Measurements from ENCODE around the gene AKT3. TPM values are rescaled to one million over a fixed set of nuclear protein-coding genes. Genes with fewer than 3 reads are reported as not detected.
"Not testable (repeated sequence)": the region's sequence is repeated elsewhere in the genome, so short reads cannot be mapped to it uniquely, and the experiment has no call there.

The AKT3 gene
- total and polyA plus RNA-seq, 2 experiments from 2014 or later = 4.5 to 18.5 TPM

DNA sequence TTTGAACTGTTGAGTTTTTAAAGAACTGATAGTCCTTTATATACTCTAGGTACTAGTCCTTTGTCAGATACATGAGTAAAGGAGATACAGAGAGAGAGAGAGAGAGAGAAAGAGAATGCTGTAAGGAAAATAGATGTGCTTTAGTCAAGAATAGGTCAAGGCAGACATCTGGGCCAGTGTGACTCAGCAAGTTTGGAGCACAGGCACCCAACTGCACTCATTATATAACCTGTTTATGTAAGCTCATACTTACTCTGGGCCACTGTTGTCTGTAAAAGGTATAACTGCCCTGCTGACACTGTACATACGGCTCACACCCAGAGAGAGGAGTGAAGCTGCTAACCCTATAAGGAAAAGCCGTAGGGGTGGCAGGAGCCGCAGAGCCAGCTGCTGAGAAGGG lies 32.2 kb upstream of the AKT3 start:
- H3K4me2 ChIP-seq = no peak overlapping the region
- no peaks in the 10 kb centered on the region for H4K20me1 ChIP-seq (replicated peaks; ENCODE audit: insufficient read depth)
- no peak overlapping the region for H3K4me3 ChIP-seq
- no peak overlapping the region for H3K27ac ChIP-seq (ENCODE audit: low read depth)
- ATAC-seq = no peak
- H3K4me1 ChIP-seq (ENCODE audit: insufficient read depth) = no peaks in the 10 kb centered on the region
- Mint-ChIP-seq H3K36me3 (ENCODE audit: low read depth) (no peaks in the 10 kb centered on the region), H3K9me3 (no peaks in the 10 kb centered on the region; the same call in 2 of the 3 replicates), H3K27me3 (ENCODE audit: insufficient read depth, low read depth, poor library complexity) (peaks cover 5% of the 10 kb centered on the region), H3K27ac (no peak overlapping the region), H3K4me1 (no peaks in the 10 kb centered on the region), H3K4me3 (no peak overlapping the region)
- no peak for DNase-seq (ENCODE audit: low spot score)
- H3K79me2 ChIP-seq (replicated peaks; ENCODE audit: insufficient read depth) = no peaks in the 10 kb centered on the region
- H3K36me3 ChIP-seq (ENCODE audit: insufficient read depth) = no peaks in the 10 kb centered on the region
- H2AFZ ChIP-seq = peak overlapping the region; percentile 77; the same call in 1 of the 2 replicates
- 0 out of 2 replicates have a peak, but pooled peaks cover 6% of the 10 kb centered on the region for H3K9me2 ChIP-seq (ENCODE audit: insufficient read depth)
- no peaks in the 10 kb centered on the region for H3K27me3 ChIP-seq (ENCODE audit: insufficient read depth)
- TF ChIP-seq CREB1 (CRISPR knock-in tag; IDR thresholded peaks at IDR 0.05; ENCODE audit: low read depth) (no peak), NANOG (IDR thresholded peaks at IDR 0.05; ENCODE audit: borderline replicate concordance) (no peak), EZH2 (IDR thresholded peaks at IDR 0.05; ENCODE audit: low read depth, unreplicated experiment) (no peak)
- TF ChIP-seq, protein P1, sequence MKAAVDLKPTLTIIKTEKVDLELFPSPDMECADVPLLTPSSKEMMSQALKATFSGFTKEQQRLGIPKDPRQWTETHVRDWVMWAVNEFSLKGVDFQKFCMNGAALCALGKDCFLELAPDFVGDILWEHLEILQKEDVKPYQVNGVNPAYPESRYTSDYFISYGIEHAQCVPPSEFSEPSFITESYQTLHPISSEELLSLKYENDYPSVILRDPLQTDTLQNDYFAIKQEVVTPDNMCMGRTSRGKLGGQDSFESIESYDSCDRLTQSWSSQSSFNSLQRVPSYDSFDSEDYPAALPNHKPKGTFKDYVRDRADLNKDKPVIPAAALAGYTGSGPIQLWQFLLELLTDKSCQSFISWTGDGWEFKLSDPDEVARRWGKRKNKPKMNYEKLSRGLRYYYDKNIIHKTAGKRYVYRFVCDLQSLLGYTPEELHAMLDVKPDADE (IDR thresholded peaks at IDR 0.05) = no peak
- TF ChIP-seq, protein P2, sequence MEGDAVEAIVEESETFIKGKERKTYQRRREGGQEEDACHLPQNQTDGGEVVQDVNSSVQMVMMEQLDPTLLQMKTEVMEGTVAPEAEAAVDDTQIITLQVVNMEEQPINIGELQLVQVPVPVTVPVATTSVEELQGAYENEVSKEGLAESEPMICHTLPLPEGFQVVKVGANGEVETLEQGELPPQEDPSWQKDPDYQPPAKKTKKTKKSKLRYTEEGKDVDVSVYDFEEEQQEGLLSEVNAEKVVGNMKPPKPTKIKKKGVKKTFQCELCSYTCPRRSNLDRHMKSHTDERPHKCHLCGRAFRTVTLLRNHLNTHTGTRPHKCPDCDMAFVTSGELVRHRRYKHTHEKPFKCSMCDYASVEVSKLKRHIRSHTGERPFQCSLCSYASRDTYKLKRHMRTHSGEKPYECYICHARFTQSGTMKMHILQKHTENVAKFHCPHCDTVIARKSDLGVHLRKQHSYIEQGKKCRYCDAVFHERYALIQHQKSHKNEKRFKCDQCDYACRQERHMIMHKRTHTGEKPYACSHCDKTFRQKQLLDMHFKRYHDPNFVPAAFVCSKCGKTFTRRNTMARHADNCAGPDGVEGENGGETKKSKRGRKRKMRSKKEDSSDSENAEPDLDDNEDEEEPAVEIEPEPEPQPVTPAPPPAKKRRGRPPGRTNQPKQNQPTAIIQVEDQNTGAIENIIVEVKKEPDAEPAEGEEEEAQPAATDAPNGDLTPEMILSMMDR (conservative IDR thresholded peaks at IDR 0.05; ENCODE audit: low read depth in 2 of 2) = no peak
- no peaks in the 10 kb centered on the region for H3F3A ChIP-seq (replicated peaks; ENCODE audit: low read depth)

DNA sequence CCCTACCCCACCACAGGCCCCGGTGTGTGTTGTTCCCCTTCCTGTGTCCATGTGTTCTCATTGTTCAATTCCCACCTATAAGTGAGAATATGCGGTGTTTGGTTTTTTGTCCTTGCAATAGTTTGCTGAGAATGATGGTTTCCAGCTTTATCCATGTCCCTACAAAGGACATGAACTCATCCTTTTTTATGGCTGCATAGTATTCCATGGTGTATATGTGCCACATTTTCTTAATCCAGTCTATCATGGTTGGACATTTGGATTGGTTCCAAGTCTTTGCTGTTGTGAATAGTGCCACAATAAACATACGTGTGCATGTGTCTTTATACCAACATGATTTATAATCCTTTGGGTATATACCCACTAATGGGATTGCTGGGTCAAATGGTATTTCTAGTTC lies 27.0 kb upstream of the AKT3 start:
- not testable (repeated sequence) for H3K27me3 Mint-ChIP-seq (ENCODE audit: insufficient read depth, low read depth, poor library complexity); H3K4me3 Mint-ChIP-seq; H3K27ac ChIP-seq (ENCODE audit: low read depth); H3K4me2 ChIP-seq; H3K4me3 ChIP-seq; DNase-seq (ENCODE audit: low spot score); ATAC-seq; H3K36me3 Mint-ChIP-seq (ENCODE audit: low read depth); H3K27ac Mint-ChIP-seq; H3K9me2 ChIP-seq (ENCODE audit: insufficient read depth); H3K4me1 Mint-ChIP-seq; H3K4me1 ChIP-seq (ENCODE audit: insufficient read depth); H3K36me3 ChIP-seq (ENCODE audit: insufficient read depth); H4K20me1 ChIP-seq (replicated peaks; ENCODE audit: insufficient read depth); H3K79me2 ChIP-seq (replicated peaks; ENCODE audit: insufficient read depth); H3F3A ChIP-seq (replicated peaks; ENCODE audit: low read depth); H2AFZ ChIP-seq; H3K9me3 Mint-ChIP-seq; H3K27me3 ChIP-seq (ENCODE audit: insufficient read depth)

DNA sequence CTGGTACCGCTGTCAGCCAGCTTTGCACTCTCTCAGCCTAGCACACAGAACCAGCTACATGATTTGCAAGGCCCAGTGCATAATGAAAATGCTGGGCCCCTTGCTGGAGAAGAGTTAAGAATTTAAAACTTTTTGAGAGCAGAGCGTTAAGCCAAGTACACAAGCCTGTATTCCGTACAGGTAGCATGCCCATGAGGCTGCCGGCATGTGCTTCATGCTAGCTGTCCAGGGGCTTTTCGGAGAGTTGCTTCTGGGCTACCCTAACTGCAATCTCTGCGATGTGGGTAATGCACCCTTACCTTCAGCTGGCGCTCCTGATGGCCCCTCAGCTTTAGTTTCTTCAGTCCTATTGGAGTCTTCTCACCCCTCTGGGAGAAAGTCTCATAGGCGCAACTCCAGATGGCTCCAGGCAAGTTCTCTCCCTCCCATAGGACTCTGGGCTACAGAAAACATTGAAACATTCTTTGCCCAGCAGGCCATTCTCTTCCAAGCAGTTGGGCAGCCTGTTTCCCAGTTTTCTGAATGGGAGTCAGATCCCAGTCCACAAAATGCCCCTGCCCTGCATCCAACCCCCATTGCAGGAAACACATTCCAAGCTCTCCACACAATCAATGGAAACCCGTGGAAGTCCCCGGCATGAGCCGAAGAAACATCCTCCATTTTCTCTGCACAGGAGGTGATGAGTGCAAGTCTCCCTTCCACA lies 5.7 kb upstream of the AKT3 start:
- DNase-seq (ENCODE audit: low spot score) (peak; percentile 47), ATAC-seq (peak; percentile 62)
- H3F3A ChIP-seq (replicated peaks; ENCODE audit: low read depth) = no peaks in the 10 kb centered on the region
- H3K27ac Mint-ChIP-seq = no peak overlapping the region
- H3K36me3 Mint-ChIP-seq (ENCODE audit: low read depth) = no peaks in the 10 kb centered on the region; the same call in 2 of the 3 replicates
- H3K27me3 Mint-ChIP-seq (ENCODE audit: insufficient read depth, low read depth, poor library complexity) = peaks cover 6% of the 10 kb centered on the region
- no peaks in the 10 kb centered on the region for H4K20me1 ChIP-seq (replicated peaks; ENCODE audit: insufficient read depth)
- no peaks in the 10 kb centered on the region for H3K9me2 ChIP-seq (ENCODE audit: insufficient read depth)
- H3K4me1 ChIP-seq (ENCODE audit: insufficient read depth) = 0 out of 2 replicates have a peak, but pooled peaks cover 13% of the 10 kb centered on the region
- no peaks in the 10 kb centered on the region for H3K27me3 ChIP-seq (ENCODE audit: insufficient read depth)
- H2AFZ ChIP-seq = peak overlapping the region; percentile 61; the same call in 1 of the 2 replicates
- H3K4me2 ChIP-seq = no peak overlapping the region
- no peaks in the 10 kb centered on the region for H3K36me3 ChIP-seq (ENCODE audit: insufficient read depth)
- no peaks in the 10 kb centered on the region for H3K79me2 ChIP-seq (replicated peaks; ENCODE audit: insufficient read depth)
- H3K4me3 ChIP-seq = no peak overlapping the region
- no peak for TF ChIP-seq NANOG (IDR thresholded peaks at IDR 0.05; ENCODE audit: borderline replicate concordance)
- TF ChIP-seq, protein P3, sequence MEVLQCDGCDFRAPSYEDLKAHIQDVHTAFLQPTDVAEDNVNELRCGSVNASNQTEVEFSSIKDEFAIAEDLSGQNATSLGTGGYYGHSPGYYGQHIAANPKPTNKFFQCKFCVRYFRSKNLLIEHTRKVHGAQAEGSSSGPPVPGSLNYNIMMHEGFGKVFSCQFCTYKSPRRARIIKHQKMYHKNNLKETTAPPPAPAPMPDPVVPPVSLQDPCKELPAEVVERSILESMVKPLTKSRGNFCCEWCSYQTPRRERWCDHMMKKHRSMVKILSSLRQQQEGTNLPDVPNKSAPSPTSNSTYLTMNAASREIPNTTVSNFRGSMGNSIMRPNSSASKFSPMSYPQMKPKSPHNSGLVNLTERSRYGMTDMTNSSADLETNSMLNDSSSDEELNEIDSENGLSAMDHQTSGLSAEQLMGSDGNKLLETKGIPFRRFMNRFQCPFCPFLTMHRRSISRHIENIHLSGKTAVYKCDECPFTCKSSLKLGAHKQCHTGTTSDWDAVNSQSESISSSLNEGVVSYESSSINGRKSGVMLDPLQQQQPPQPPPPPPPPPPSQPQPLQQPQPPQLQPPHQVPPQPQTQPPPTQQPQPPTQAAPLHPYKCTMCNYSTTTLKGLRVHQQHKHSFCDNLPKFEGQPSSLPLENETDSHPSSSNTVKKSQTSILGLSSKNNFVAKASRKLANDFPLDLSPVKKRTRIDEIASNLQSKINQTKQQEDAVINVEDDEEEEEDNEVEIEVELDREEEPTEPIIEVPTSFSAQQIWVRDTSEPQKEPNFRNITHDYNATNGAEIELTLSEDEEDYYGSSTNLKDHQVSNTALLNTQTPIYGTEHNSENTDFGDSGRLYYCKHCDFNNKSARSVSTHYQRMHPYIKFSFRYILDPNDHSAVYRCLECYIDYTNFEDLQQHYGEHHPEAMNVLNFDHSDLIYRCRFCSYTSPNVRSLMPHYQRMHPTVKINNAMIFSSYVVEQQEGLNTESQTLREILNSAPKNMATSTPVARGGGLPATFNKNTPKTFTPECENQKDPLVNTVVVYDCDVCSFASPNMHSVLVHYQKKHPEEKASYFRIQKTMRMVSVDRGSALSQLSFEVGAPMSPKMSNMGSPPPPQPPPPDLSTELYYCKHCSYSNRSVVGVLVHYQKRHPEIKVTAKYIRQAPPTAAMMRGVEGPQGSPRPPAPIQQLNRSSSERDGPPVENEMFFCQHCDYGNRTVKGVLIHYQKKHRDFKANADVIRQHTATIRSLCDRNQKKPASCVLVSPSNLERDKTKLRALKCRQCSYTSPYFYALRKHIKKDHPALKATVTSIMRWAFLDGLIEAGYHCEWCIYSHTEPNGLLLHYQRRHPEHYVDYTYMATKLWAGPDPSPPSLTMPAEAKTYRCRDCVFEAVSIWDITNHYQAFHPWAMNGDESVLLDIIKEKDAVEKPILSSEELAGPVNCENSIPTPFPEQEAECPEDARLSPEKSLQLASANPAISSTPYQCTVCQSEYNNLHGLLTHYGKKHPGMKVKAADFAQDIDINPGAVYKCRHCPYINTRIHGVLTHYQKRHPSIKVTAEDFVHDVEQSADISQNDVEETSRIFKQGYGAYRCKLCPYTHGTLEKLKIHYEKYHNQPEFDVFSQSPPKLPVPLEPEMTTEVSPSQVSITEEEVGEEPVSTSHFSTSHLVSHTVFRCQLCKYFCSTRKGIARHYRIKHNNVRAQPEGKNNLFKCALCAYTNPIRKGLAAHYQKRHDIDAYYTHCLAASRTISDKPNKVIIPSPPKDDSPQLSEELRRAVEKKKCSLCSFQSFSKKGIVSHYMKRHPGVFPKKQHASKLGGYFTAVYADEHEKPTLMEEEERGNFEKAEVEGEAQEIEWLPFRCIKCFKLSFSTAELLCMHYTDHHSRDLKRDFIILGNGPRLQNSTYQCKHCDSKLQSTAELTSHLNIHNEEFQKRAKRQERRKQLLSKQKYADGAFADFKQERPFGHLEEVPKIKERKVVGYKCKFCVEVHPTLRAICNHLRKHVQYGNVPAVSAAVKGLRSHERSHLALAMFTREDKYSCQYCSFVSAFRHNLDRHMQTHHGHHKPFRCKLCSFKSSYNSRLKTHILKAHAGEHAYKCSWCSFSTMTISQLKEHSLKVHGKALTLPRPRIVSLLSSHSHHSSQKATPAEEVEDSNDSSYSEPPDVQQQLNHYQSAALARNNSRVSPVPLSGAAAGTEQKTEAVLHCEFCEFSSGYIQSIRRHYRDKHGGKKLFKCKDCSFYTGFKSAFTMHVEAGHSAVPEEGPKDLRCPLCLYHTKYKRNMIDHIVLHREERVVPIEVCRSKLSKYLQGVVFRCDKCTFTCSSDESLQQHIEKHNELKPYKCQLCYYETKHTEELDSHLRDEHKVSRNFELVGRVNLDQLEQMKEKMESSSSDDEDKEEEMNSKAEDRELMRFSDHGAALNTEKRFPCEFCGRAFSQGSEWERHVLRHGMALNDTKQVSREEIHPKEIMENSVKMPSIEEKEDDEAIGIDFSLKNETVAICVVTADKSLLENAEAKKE (CRISPR knock-in tag; IDR thresholded peaks at IDR 0.05) = peak; percentile 55; the same call in 1 of the 2 replicates
- no peak for TF ChIP-seq JUNB (IDR thresholded peaks at IDR 0.05; ENCODE audit: unreplicated experiment)
- H3K4me3 Mint-ChIP-seq = no peak overlapping the region
- H3K27ac ChIP-seq (ENCODE audit: low read depth) = no peak overlapping the region
- no peaks in the 10 kb centered on the region for H3K9me3 Mint-ChIP-seq
- H3K4me1 Mint-ChIP-seq = peaks cover 22% of the 10 kb centered on the region

All from GM23338 (cell line).